ENCODE measurements around the gene PSMD8. TPM values are rescaled to one million over a fixed set of nuclear protein-coding genes. Genes with fewer than 3 reads are reported as not detected.
A peak's percentile ranks its signal among the peaks of the same experiment; 100 is the strongest.

Gene PSMD8
- total RNA-seq, 1 donor from 2014 or later = 316 TPM

- no peak for TF ChIP-seq CTCF (IDR thresholded peaks at IDR 0.05; ENCODE audit: insufficient read depth, low read length, poor library complexity, severe bottlenecking)
- Histone ChIP-seq H3K27me3 (ENCODE audit: control insufficient read depth, insufficient read depth, low read length) (peaks cover 18% of the 10 kb centered on the region), H3K36me3 (ENCODE audit: control insufficient read depth, insufficient read depth, low read length) (peaks cover 1% of the 10 kb centered on the region), H3K4me3 (ENCODE audit: low read depth, low read length) (peak overlapping the region; percentile 96)
- DNase-seq (ENCODE audit: low read depth) = no peak
Observed at GRCh38 chr19:38389957-38390924, 15.9 kb downstream of the PSMD8 start.

DNA sequence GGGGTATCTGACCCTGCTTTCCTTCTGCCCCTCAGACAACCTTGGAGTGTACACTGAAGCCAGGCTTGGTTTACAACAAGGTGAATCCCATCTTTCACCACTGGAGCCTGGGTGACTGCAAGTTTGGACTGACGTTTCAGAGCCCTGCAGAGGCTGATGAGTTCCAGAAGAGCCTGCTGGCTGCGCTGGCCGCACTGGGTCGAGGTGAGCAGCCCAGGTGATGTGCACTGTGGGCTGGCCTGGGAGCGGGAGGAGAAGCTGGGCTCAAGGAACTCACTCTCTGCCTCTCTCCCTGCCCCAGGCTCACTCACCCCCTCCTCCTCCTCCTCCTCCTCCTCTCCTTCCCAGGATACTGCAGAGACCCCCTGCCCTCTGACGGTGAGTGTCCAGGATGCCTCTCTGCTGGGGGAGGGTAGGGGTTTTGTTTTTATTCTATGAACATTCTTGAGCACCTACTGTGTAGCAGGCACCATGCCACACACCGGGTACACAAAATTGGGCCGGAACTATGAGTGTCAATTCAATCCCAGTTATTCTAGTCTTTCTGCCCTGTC is 17.6 kb downstream of the PSMD8 start:
- Histone ChIP-seq H3K27me3 (ENCODE audit: control insufficient read depth, insufficient read depth, low read length) (peaks cover 12% of the 10 kb centered on the region), H3K36me3 (ENCODE audit: control insufficient read depth, insufficient read depth, low read length) (peaks cover 2% of the 10 kb centered on the region), H3K4me3 (ENCODE audit: low read depth, low read length) (no peak overlapping the region)
- DNase-seq (ENCODE audit: low read depth) = no peak
- no peak for TF ChIP-seq CTCF (IDR thresholded peaks at IDR 0.05; ENCODE audit: insufficient read depth, low read length, poor library complexity, severe bottlenecking)

DNA sequence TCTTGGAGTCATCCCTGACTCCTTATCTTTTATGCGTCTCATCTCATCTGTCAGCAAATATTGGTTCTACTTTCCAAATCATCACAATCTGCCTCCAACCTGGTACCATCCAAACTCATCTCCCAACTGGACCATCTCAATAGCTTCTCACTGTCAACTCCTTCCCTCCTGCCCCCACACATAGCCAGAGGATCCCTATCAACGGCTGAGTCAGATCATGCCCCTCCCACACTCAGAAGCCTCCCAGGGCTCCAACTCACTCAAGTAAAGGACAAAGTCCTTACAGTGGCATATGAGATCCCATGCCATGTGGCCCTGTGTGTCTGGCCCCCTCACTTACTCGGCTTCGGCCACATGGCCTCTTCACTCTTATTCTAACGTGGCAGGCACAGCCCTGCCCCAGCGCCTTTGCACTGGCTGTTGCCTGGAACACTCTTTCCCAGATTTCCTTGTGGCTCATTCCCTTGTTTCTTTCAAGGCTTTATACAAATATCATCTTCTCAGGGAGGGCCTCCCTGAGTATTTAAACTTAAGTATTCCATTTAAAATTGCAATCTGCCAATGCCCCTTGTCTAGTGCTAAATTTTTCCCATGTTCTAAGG is 18.4 kb downstream of the PSMD8 start:
- no peak for TF ChIP-seq CTCF (IDR thresholded peaks at IDR 0.05; ENCODE audit: insufficient read depth, low read length, poor library complexity, severe bottlenecking)
- no peak overlapping the region for H3K4me3 ChIP-seq (ENCODE audit: low read depth, low read length)
- peaks cover 12% of the 10 kb centered on the region for H3K27me3 ChIP-seq (ENCODE audit: control insufficient read depth, insufficient read depth, low read length)
- peaks cover 2% of the 10 kb centered on the region for H3K36me3 ChIP-seq (ENCODE audit: control insufficient read depth, insufficient read depth, low read length)
- no peak for DNase-seq (ENCODE audit: low read depth)

DNA sequence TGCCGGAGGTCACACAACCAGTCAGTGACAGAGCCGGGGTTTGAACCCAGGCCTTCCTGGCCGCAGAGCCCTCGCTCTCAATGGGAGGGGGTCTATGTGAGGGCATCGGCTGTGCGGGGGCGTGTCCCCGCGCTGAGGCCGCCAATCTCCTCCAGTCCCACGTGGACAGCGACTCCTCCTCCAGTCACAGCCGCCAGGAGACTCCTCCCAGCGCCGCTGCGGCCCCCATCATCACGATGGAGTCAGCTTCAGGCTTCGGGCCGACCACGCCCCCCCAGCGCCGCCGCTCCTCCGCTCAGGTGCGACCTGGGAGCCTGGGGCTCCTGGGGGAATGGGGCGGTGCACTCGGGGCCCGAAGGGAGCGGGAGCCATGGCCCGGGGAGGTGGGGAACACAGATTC is 20.1 kb downstream of the PSMD8 start:
- TF ChIP-seq CTCF (IDR thresholded peaks at IDR 0.05; ENCODE audit: insufficient read depth, low read length, poor library complexity, severe bottlenecking) = no peak
- no peak for DNase-seq (ENCODE audit: low read depth)
- Histone ChIP-seq H3K36me3 (ENCODE audit: control insufficient read depth, insufficient read depth, low read length) (peaks cover 2% of the 10 kb centered on the region), H3K4me3 (ENCODE audit: low read depth, low read length) (no peak overlapping the region), H3K27me3 (ENCODE audit: control insufficient read depth, insufficient read depth, low read length) (peaks cover 14% of the 10 kb centered on the region)

DNA sequence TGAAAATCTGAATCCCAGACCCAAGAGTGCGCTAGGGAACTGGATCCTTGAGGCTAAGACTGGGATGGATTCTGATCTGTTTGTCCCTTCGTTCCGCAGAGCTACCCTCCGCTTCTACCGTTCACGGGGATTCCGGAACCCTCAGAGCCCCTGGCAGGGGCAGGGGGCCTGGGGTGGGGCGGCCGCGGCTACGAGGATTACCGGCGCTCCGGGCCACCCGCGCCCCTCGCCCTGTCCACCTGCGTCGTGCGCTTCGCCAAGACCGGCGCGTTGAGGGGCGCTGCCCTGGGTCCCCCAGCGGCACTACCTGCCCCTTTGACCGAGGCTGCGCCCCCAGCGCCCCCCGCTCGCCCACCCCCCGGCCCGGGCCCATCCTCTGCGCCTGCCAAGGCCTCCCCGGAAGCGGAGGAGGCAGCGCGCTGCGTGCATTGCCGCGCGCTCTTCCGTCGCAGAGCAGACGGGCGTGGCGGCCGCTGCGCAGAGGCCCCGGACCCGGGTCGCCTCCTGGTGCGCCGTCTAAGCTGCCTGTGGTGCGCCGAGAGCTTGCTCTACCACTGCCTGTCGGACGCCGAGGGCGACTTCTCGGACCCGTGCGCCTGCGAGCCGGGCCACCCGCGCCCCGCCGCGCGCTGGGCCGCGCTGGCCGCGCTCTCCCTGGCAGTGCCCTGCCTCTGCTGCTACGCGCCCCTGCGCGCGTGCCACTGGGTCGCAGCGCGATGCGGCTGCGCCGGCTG is 21.2 kb downstream of the PSMD8 start:
- Histone ChIP-seq H3K27me3 (ENCODE audit: control insufficient read depth, insufficient read depth, low read length) (peaks cover 14% of the 10 kb centered on the region), H3K4me3 (ENCODE audit: low read depth, low read length) (no peak overlapping the region), H3K36me3 (ENCODE audit: control insufficient read depth, insufficient read depth, low read length) (peaks cover 2% of the 10 kb centered on the region)
- no peak for TF ChIP-seq CTCF (IDR thresholded peaks at IDR 0.05; ENCODE audit: insufficient read depth, low read length, poor library complexity, severe bottlenecking)
- no peak for DNase-seq (ENCODE audit: low read depth)
